Upper lobe of left lung (tissue), 6 donors: ENCODE data around the gene MORF4L2. TPM values are rescaled to one million over a fixed set of nuclear protein-coding genes. Genes with fewer than 3 reads are reported as not detected.

ENCODE experiments used
- ATAC-seq, 2 donors: fragments of 200-7000 bp; cut with Tn5 transposase; one replicate each; pipeline ENCODE4 v1.9.1; 2022; ENCODE audit warnings: mild to moderate bottlenecking in 2 of 2, moderate library complexity in 2 of 2; ENCODE audit not compliant: low FRiP score in 2 of 2
- DNase-seq, 2 donors: peaks; one replicate each; pipeline ENCODE4 v3.0.0-alpha.2; 2019 to 2020
- H3K27ac ChIP-seq, 4 donors: fragments of 200-600 bp; sonication (generic); one replicate each; pipeline ENCODE4 v1.5.1; 2016 to 2019
- H3K27me3 ChIP-seq, 4 donors: fragments of 200-600 bp; sonication (generic); one replicate each; pipeline ENCODE4 v1.5.1; 2017 to 2019
- H3K36me3 ChIP-seq, 4 donors: fragments of 200-600 bp; sonication (generic); one replicate each; pipeline ENCODE4 v1.5.1; 2016 to 2019
- H3K4me1 ChIP-seq, 4 donors: fragments of 200-600 bp; sonication (generic); one replicate each; pipeline ENCODE4 v1.5.1; 2018 to 2019
- H3K4me3 ChIP-seq, 4 donors: fragments of 200-600 bp; sonication (generic); one replicate each; pipeline ENCODE4 v1.5.1; 2017 to 2019; ENCODE audit warnings: mild to moderate bottlenecking in 2 of 4, moderate library complexity in 1 of 4
- H3K9me3 ChIP-seq, 4 donors: fragments of 200-600 bp; sonication (generic); one replicate each; pipeline ENCODE4 v1.5.1; 2018 to 2019
- CTCF ChIP-seq, 6 experiments: fragments of 450-650 bp in 4 of 6; fragments of 200-600 bp in 2 of 6; sonication (generic) in 2 of 6; IDR thresholded peaks; one replicate each; pipeline ENCODE4 v1.5.1; 2016 to 2019; ENCODE audit warnings: antibody characterized with exemption in 6 of 6
- EP300 ChIP-seq, 4 donors: sonication (generic); formaldehyde crosslinking; IDR thresholded peaks; one replicate each; pipeline ENCODE4 v1.5.1; 2017; ENCODE audit warnings: antibody characterized with exemption in 4 of 4, control low read depth in 2 of 4
- POLR2A ChIP-seq, 4 donors: fragments of 450-650 bp; IDR thresholded peaks; one replicate each; pipeline ENCODE4 v1.5.1; 2016 to 2017; ENCODE audit warnings: antibody characterized with exemption in 4 of 4, mild to moderate bottlenecking in 2 of 4
- POLR2AphosphoS5 ChIP-seq, 2 donors: sonication (generic); formaldehyde crosslinking; IDR thresholded peaks; one replicate each; pipeline ENCODE4 v1.5.1; 2017; ENCODE audit warnings: antibody characterized with exemption in 2 of 2
- WGBS, 2 donors: methylation state at CpG; one replicate each; pipeline ENCODE4 v1.1.5; 2017 to 2018; 5-methylcytosine and 5-hydroxymethylcytosine counted together
- total RNA-seq, 6 donors: library from RNA; depleted of rRNA in 4 of 6; stranded (reverse); fragments of >200 nt in 4 of 6; gene quantifications; one replicate each; pipeline versions ENCODE4 v1.1.0 to v1.2.1, GENCODE V29; 2016 to 2021
- donor health status: DM: no; HTN: no; CAD: no; lungs with moderate emphysema.
- donor health status: DM: no; HTN: yes; CAD: no; lungs with severe emphysema.

MORF4L2 gene
- total RNA-seq: 100 to 1,000 TPM; 154 to 253 (median 186) TPM

- Histone ChIP-seq H3K27ac (peak within 1 kb of the TSS; percentile 93 to 96 (median 94)), H3K9me3 (no peaks in the 10 kb centered on the region), H3K36me3 (peaks cover 0 to 15% (median 0%) of the 10 kb centered on the region in 4 donors), H3K27me3 (no peaks in the 10 kb centered on the region), H3K4me1 (peaks cover 0 to 7% (median 0%) of the 10 kb centered on the region in 4 donors), H3K4me3 (peak within 1 kb of the TSS; percentile 36 to 64 (median 52))
- 0 to 30% methylated on average over 18 to 37 of the region's 37 CpGs for WGBS, 2 donors
- ATAC-seq (peak; percentile 93 to 95), DNase-seq (peak in 1 of 2 donors; percentile 93)
- TF ChIP-seq POLR2AphosphoS5 (IDR thresholded peaks at IDR 0.05) (peak; percentile 96 to 97), POLR2A (IDR thresholded peaks at IDR 0.05) (peak in 3 of 4 donors; percentile 79 to 88 (median 83)), CTCF (IDR thresholded peaks at IDR 0.05) (no peak), EP300 (IDR thresholded peaks at IDR 0.05) (peak in 1 of 4 donors; percentile 33)
These were observed at the start of gene MORF4L2 for GRCh38 chrX:103686199-103687072. Gene MORF4L2 (minus strand): TSS chrX:103686699. CDS start chrX:103677027, 9,672 bp downstream.

GRCh38 chrX:103734125-103734760 lies 47.7 kb upstream of the MORF4L2 start:
- no peak overlapping the region for H3K4me3 ChIP-seq
- ATAC-seq (no peak), DNase-seq (no peak)
- 52 to 53% methylated on average over 3 to 4 of the region's 4 CpGs for WGBS, 2 donors
- H3K9me3 ChIP-seq: no peaks in the 10 kb centered on the region
- H3K4me1 ChIP-seq: no peaks in the 10 kb centered on the region
- H3K27me3 ChIP-seq: no peaks in the 10 kb centered on the region
- no peaks in the 10 kb centered on the region for H3K36me3 ChIP-seq
- TF ChIP-seq POLR2A (IDR thresholded peaks at IDR 0.05) (no peak), POLR2AphosphoS5 (IDR thresholded peaks at IDR 0.05) (no peak), CTCF (IDR thresholded peaks at IDR 0.05) (no peak), EP300 (IDR thresholded peaks at IDR 0.05) (no peak)
- no peak overlapping the region for H3K27ac ChIP-seq

GRCh38 chrX:103733017-103733416 lies 46.5 kb upstream of the MORF4L2 start:
- no peaks in the 10 kb centered on the region for H3K27me3 ChIP-seq
- 89 to 97% methylated on average over 1 of the region's 1 CpG for WGBS, 2 donors
- no peak for ATAC-seq

GRCh38 chrX:103730796-103731493 lies 44.4 kb upstream of the MORF4L2 start:
- no peak overlapping the region for H3K27ac ChIP-seq
- TF ChIP-seq EP300 (IDR thresholded peaks at IDR 0.05) (no peak), CTCF (IDR thresholded peaks at IDR 0.05) (no peak), POLR2AphosphoS5 (IDR thresholded peaks at IDR 0.05) (no peak), POLR2A (IDR thresholded peaks at IDR 0.05) (no peak)
- peak in 1 of 2 donors; percentile 87 for ATAC-seq
- H3K4me3 ChIP-seq: no peak overlapping the region
- no peaks in the 10 kb centered on the region for H3K4me1 ChIP-seq
- no peaks in the 10 kb centered on the region for H3K27me3 ChIP-seq
- no peaks in the 10 kb centered on the region for H3K9me3 ChIP-seq
- no peak for DNase-seq
- WGBS, 2 donors: 42 to 49% methylated on average over 8 of the region's 8 CpGs
- no peaks in the 10 kb centered on the region for H3K36me3 ChIP-seq

More at GRCh38 chrX:103733017-103733416, 46.5 kb upstream of the MORF4L2 start:
- H3K27ac ChIP-seq: no peak overlapping the region
- no peaks in the 10 kb centered on the region for H3K9me3 ChIP-seq
- TF ChIP-seq CTCF (IDR thresholded peaks at IDR 0.05): no peak
- no peak for TF ChIP-seq POLR2A (IDR thresholded peaks at IDR 0.05)
- TF ChIP-seq EP300 (IDR thresholded peaks at IDR 0.05): no peak
- no peak for TF ChIP-seq POLR2AphosphoS5 (IDR thresholded peaks at IDR 0.05)
- H3K36me3 ChIP-seq: no peaks in the 10 kb centered on the region
- no peaks in the 10 kb centered on the region for H3K4me1 ChIP-seq
- DNase-seq: no peak
- no peak overlapping the region for H3K4me3 ChIP-seq
